Mesothelial cell of epicardium (in vitro differentiated cells): Measurements from ENCODE around the gene SEMA4C. TPM values are rescaled to one million over a fixed set of nuclear protein-coding genes. Genes with fewer than 3 reads are reported as not detected.
A peak's percentile ranks its signal among the peaks of the same experiment; 100 is the strongest.

Experiments used
- DNase-seq, 2 experiments: peaks; one replicate each; pipeline ENCODE4 v3.0.0; 2021; ENCODE audit warnings: low spot score in 2 of 2; ENCODE audit not compliant: unreplicated experiment in 2 of 2
- H3K27ac Mint-ChIP-seq: 2 replicates; pipeline ENCODE4 v1.8.0; 2021; ENCODE audit warnings: mixed read lengths
- H3K27me3 Mint-ChIP-seq: 2 replicates; pipeline ENCODE4 v1.8.0; 2021; ENCODE audit warnings: low read depth, mixed read lengths
- H3K36me3 Mint-ChIP-seq: 2 replicates; pipeline ENCODE4 v1.8.0; 2021; ENCODE audit warnings: mixed read lengths
- H3K4me1 Mint-ChIP-seq: 2 replicates; pipeline ENCODE4 v1.8.0; 2021; ENCODE audit warnings: mixed read lengths
- H3K4me3 Mint-ChIP-seq: 2 replicates; pipeline ENCODE4 v1.8.0; 2021; ENCODE audit warnings: mild to moderate bottlenecking, moderate library complexity, mixed read lengths
- H3K9me3 Mint-ChIP-seq: 2 replicates; pipeline ENCODE4 v1.8.0; 2021; ENCODE audit warnings: mixed read lengths
- total RNA-seq: library from RNA; stranded (reverse); gene quantifications from 3 replicates; pipeline ENCODE4 v1.2.1, GENCODE V29; 2021
- TF ChIP-seq, protein P1 (sequence below): fragments of 200-600 bp; sonication (generic); IDR thresholded peaks from one replicate; pipeline ENCODE4 v1.5.0; 2021; ENCODE audit warnings: antibody characterized with exemption; ENCODE audit not compliant: unreplicated experiment

Gene SEMA4C
- total RNA-seq, 1 donor from 2014 or later = 102 TPM

DNA sequence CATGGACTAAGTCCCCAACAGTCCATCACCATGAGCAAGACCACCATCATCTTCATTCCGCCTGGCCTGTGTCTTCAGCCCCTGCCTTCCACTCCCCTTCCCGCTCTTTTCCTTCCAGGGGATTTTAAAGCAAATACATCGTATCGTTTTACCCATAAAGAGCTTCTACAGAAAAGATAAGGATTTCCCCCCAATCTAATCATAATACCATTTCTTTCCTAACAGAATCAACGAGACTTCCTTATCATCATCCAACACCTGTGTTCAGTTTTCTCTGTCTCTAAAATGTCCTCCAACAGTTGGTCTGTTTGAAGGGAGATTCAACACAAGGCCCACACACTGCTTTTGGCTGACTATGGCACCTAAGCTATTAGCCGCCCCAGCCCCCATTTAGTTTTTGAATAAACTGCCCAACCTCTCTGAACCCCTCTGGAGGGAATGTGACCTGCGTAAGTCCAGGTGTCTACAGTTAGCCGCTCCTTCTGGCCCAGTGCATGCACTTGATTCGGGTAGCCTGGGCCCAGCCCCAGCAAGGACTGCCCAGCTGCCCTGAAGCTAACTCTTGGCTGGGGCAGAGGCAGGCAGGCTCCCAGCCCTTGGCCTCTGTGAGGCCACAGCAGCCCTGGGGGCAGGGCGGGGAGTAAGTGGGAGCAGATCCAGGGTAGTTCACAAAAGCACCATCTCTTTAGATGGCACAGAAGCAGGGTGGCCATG lies 25.3 kb upstream of the SEMA4C start:
- H3K27ac Mint-ChIP-seq = no peak overlapping the region
- no peak for DNase-seq
- H3K4me3 Mint-ChIP-seq = no peak overlapping the region
- H3K9me3 Mint-ChIP-seq = no peaks in the 10 kb centered on the region
- H3K36me3 Mint-ChIP-seq = no peaks in the 10 kb centered on the region
- TF ChIP-seq, protein P1, sequence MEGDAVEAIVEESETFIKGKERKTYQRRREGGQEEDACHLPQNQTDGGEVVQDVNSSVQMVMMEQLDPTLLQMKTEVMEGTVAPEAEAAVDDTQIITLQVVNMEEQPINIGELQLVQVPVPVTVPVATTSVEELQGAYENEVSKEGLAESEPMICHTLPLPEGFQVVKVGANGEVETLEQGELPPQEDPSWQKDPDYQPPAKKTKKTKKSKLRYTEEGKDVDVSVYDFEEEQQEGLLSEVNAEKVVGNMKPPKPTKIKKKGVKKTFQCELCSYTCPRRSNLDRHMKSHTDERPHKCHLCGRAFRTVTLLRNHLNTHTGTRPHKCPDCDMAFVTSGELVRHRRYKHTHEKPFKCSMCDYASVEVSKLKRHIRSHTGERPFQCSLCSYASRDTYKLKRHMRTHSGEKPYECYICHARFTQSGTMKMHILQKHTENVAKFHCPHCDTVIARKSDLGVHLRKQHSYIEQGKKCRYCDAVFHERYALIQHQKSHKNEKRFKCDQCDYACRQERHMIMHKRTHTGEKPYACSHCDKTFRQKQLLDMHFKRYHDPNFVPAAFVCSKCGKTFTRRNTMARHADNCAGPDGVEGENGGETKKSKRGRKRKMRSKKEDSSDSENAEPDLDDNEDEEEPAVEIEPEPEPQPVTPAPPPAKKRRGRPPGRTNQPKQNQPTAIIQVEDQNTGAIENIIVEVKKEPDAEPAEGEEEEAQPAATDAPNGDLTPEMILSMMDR = no peak
- H3K4me1 Mint-ChIP-seq = peaks cover 52% of the 10 kb centered on the region
- no peaks in the 10 kb centered on the region for H3K27me3 Mint-ChIP-seq

DNA sequence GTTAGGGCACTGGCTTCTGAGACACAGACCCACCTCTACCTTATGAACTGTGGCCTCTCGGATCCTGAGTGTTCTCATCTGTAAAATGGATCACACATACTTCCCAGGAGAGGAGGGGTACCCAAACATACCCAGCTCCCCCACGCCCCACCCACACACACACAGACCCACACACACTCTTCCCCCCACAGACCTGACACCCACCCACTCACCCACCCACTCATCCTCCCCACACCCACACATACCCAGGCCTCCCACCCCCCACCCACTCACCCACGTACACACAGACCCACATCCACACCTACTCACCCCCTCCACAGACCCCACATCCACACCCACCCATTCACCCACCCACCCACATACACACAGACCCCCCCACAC lies 24.3 kb upstream of the SEMA4C start:
- no peaks in the 10 kb centered on the region for H3K9me3 Mint-ChIP-seq
- DNase-seq = no peak
- no peaks in the 10 kb centered on the region for H3K27me3 Mint-ChIP-seq
- TF ChIP-seq, protein P1 = no peak
- H3K4me3 Mint-ChIP-seq = no peak overlapping the region
- H3K27ac Mint-ChIP-seq = no peak overlapping the region
- peaks cover 54% of the 10 kb centered on the region for H3K4me1 Mint-ChIP-seq
- H3K36me3 Mint-ChIP-seq = no peaks in the 10 kb centered on the region

DNA sequence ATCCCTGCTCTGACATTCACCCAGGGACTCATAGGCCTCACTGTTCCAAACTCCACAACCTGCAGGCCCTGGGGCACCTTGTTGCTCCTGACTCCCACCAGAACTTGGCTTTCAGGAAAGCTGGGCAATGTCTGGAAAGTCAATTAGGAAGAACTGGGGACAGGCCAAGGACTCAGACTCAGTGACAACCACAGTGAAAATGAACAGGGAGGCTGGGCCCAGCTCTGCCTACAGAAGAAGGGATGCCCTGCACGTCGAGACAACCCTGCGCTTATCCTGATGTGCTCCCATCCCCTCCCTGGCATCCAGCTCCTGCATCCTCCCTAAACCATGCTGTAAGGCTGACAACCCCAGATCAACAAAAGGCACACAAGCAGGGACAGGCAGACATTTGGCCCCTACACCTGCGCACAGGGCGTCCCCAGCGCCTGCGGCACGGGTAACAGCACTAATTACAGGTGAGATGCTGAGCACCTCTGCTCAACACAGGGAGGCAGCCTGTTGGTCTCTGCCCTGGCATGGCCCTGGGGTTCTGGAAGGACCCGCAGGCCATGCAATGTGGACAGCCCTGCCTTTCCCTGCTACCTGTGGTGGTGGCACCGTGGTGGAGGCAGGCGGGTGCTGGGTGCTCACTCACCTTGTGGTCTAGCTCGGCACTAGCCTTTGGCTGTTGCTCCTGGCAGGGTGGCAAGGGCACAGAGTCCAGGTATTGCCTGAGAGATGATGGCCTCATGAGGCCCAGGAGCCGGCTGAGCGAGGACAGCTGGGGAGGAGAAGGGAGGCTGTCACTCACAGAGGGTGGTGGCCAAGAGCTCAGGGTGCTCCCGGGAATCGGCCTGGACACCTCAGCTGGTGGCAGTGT lies 23.6 kb upstream of the SEMA4C start:
- Mint-ChIP-seq H3K27me3 (no peaks in the 10 kb centered on the region), H3K4me3 (no peak overlapping the region), H3K27ac (no peak overlapping the region), H3K9me3 (no peaks in the 10 kb centered on the region), H3K4me1 (peaks cover 57% of the 10 kb centered on the region), H3K36me3 (no peaks in the 10 kb centered on the region)
- TF ChIP-seq, protein P1 = no peak
- no peak for DNase-seq

DNA sequence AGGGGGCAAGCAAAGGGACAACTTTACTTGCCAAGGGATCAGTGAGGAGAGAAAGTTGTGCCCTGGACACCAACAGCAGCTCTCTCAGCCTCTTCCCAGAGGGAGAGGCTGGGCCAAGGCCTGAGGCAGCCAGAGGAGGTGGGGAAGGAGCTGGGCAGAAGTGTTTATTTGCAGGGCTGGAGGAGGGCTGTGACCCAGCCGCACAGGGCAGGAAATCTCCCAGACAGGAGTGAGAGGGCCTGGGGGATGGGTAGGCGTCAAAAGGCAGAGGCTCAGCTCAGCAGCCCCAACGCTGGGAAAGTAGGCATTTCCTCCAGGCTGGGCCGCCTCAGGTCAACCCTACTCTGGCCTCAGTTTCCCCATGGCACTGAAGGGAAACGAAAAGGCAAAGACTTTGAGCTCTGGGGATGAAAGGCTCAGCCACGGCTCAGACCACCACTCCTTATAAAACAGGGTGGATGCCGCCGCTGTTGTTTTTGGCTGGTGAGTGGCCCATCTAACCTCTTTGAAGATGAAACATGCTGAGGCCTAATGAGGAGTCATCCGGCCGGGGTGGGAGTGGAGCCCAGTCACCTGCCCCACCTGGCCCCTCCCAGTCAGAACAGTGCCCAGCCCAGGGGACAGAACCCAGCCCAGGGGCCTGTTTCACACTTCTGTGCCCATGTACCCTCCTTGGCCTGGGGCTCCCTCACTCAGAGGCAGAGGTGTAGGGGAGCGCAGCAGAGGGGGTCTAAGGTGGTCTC lies 21.9 kb upstream of the SEMA4C start:
- TF ChIP-seq, protein P1 = no peak
- Mint-ChIP-seq H3K4me1 (peaks cover 60% of the 10 kb centered on the region), H3K4me3 (no peak overlapping the region), H3K9me3 (no peaks in the 10 kb centered on the region), H3K27ac (peak overlapping the region; percentile 91), H3K27me3 (no peaks in the 10 kb centered on the region), H3K36me3 (no peaks in the 10 kb centered on the region)
- no peak for DNase-seq

DNA sequence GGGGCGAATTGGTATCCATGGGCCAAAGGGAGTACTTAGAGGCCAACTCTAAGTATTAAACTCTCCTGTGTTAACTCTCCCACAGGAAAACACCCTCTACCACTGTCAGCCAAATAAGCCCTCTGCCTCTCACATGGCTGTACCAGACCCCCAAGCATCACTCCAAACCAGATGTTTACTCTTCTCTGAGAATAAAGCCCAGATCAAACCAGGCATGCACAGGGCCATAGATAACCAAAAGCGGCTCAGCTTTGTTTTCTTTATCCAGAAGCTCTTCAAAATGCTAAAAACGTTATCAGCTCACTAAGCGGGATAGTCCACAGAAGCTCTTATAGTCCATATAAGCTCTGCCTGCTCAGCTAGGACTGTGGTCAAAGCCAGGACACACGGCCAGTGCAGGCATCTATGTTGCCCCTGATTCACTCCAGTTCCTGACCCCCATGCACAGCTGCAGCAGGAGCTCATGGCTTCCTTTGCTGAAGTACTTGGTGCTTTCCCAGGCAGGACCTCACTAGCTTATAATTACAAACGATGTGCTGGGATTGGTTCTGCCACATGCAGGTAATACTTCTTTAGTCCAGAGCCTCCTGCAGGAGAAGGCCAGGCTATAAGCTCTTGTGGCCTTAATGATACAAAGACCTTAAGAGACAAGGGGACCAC lies 21.0 kb upstream of the SEMA4C start:
- DNase-seq = no peak
- no peaks in the 10 kb centered on the region for H3K36me3 Mint-ChIP-seq
- no peak overlapping the region for H3K4me3 Mint-ChIP-seq
- TF ChIP-seq, protein P1 = no peak
- H3K9me3 Mint-ChIP-seq = no peaks in the 10 kb centered on the region
- no peaks in the 10 kb centered on the region for H3K27me3 Mint-ChIP-seq
- H3K4me1 Mint-ChIP-seq = peaks cover 61% of the 10 kb centered on the region
- H3K27ac Mint-ChIP-seq = peak overlapping the region; percentile 91
